Measurements from ENCODE around the gene MIA3.

The MIA3 gene

DNA sequence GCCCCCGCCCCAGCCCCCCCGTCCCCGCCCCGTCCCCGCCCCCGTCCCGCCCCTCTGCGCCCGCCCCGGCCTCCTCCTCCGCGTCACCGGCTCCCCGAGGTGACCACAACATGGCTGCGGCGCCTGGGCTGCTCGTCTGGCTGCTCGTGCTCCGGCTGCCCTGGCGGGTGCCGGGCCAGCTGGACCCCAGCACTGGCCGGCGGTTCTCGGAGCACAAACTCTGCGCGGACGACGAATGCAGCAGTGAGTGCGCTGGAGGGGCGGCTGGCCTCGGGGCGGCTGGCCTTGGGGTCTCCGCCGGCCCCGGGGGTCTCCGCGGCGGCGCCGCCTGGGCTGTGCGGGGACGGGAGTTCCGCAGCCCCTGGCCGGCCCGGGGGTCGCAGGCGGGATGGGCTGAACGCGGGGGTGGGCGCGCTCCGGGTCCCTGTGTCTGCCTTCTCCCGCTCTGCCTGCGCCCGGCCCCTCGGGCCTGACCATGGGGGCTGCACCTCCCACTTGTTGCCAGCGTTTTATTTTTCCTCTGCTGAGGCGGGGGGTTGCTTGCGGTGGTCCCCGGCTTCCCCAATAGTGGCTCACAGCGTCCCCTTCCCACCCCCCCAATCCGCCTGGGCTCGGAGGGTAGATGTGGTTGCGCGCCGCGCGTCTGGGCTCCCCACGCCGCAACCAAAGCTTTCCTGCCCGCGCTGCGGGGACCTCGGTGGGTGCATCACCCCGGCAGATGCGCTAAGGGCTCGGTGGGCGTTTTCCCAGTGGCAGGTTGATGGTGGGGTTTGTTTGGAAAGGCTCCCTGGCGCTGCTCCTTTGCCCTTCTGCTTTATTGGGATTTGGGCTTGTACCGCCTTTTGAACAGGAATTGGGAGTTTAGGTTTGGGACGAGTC, at the start of gene MIA3:
Gene MIA3, plus strand, starts transcription at position 97 of the 879 bp plus-strand sequence. Its CDS starts 14 bp downstream, at position 111.
- no peak within 1 kb of the TSS for H3K27ac ChIP-seq (ENCODE audit: poor library complexity, severe bottlenecking)
- no peaks in the 10 kb centered on the region for H3K36me3 ChIP-seq (ENCODE audit: low read depth)
- TF ChIP-seq, protein P1, sequence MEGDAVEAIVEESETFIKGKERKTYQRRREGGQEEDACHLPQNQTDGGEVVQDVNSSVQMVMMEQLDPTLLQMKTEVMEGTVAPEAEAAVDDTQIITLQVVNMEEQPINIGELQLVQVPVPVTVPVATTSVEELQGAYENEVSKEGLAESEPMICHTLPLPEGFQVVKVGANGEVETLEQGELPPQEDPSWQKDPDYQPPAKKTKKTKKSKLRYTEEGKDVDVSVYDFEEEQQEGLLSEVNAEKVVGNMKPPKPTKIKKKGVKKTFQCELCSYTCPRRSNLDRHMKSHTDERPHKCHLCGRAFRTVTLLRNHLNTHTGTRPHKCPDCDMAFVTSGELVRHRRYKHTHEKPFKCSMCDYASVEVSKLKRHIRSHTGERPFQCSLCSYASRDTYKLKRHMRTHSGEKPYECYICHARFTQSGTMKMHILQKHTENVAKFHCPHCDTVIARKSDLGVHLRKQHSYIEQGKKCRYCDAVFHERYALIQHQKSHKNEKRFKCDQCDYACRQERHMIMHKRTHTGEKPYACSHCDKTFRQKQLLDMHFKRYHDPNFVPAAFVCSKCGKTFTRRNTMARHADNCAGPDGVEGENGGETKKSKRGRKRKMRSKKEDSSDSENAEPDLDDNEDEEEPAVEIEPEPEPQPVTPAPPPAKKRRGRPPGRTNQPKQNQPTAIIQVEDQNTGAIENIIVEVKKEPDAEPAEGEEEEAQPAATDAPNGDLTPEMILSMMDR (IDR thresholded peaks at IDR 0.05; ENCODE audit: poor library complexity, severe bottlenecking): no peak
- no peaks in the 10 kb centered on the region for H3K4me1 ChIP-seq (ENCODE audit: insufficient read depth, poor library complexity, severe bottlenecking)
- peak; percentile 51 for DNase-seq (ENCODE audit: low spot score)
- ATAC-seq (ENCODE audit: low read depth): peak; percentile 61
- H3K9me3 ChIP-seq (ENCODE audit: severe bottlenecking): no peaks in the 10 kb centered on the region
- H3K27me3 ChIP-seq (ENCODE audit: insufficient read depth, poor library complexity, severe bottlenecking): no peaks in the 10 kb centered on the region
- peak within 1 kb of the TSS; percentile 97 for H3K4me3 ChIP-seq (ENCODE audit: severe bottlenecking)

DNA sequence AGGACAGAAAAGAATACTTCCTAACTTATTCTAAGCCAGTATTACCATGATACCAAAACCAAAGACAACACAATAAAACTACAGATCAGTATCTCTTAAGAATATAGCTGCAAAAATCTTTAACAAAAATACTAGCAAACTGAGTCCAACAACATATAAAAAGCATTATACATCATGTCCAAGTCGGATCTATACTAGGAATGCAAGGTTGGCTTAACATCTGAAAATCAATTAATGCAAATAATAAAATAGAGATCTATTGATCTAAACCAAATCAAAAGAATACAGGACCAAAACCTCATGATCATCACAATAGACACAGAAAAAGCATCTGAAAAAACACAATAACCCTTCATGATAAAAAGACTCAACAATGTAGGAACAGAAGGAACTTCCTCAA, 47.1 kb upstream of the MIA3 start:
- H3K36me3 ChIP-seq (ENCODE audit: low read depth): peaks cover 15% of the 10 kb centered on the region
- TF ChIP-seq, protein P1 (IDR thresholded peaks at IDR 0.05; ENCODE audit: poor library complexity, severe bottlenecking): no peak
- no peaks in the 10 kb centered on the region for H3K9me3 ChIP-seq (ENCODE audit: severe bottlenecking)
- H3K27me3 ChIP-seq (ENCODE audit: insufficient read depth, poor library complexity, severe bottlenecking): no peaks in the 10 kb centered on the region
- H3K27ac ChIP-seq (ENCODE audit: poor library complexity, severe bottlenecking): no peak overlapping the region
- H3K4me3 ChIP-seq (ENCODE audit: severe bottlenecking): no peak overlapping the region
- no peaks in the 10 kb centered on the region for H3K4me1 ChIP-seq (ENCODE audit: insufficient read depth, poor library complexity, severe bottlenecking)
- DNase-seq (ENCODE audit: low spot score) (no peak), ATAC-seq (ENCODE audit: low read depth) (no peak)

DNA sequence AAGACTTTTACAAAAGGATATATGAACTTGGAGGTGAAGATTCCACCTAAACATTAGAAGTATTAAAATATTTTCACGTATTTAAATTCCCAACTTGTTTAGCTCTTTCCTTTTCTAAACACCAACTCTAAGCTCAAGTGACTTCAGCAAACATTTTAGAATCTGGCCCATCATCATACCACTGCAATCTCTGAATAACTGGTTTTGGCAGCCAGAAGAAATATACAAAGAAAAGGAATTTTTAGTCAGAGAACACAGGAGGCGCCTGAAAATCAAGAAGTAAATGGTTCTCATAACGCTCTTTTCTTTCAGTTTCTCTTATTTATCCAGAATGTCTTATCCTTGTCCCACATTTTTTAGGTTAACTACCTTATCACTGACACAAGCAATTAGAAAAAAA, 38.6 kb upstream of the MIA3 start:
- DNase-seq (ENCODE audit: low spot score) (no peak), ATAC-seq (ENCODE audit: low read depth) (no peak)
- Histone ChIP-seq H3K4me1 (ENCODE audit: insufficient read depth, poor library complexity, severe bottlenecking) (peaks cover 8% of the 10 kb centered on the region), H3K9me3 (ENCODE audit: severe bottlenecking) (no peaks in the 10 kb centered on the region), H3K27me3 (ENCODE audit: insufficient read depth, poor library complexity, severe bottlenecking) (no peaks in the 10 kb centered on the region), H3K27ac (ENCODE audit: poor library complexity, severe bottlenecking) (no peak overlapping the region), H3K36me3 (ENCODE audit: low read depth) (peaks cover 16% of the 10 kb centered on the region), H3K4me3 (ENCODE audit: severe bottlenecking) (no peak overlapping the region)
- TF ChIP-seq, protein P1 (IDR thresholded peaks at IDR 0.05; ENCODE audit: poor library complexity, severe bottlenecking): no peak

GRCh38 chr1:222582099-222582774, 35.7 kb upstream of the MIA3 start:
- TF ChIP-seq, protein P1 (IDR thresholded peaks at IDR 0.05; ENCODE audit: poor library complexity, severe bottlenecking): no peak
- Histone ChIP-seq H3K4me3 (ENCODE audit: severe bottlenecking) (no peak overlapping the region), H3K27me3 (ENCODE audit: insufficient read depth, poor library complexity, severe bottlenecking) (no peaks in the 10 kb centered on the region), H3K27ac (ENCODE audit: poor library complexity, severe bottlenecking) (peak overlapping the region; percentile 54), H3K36me3 (ENCODE audit: low read depth) (peaks cover 16% of the 10 kb centered on the region), H3K9me3 (ENCODE audit: severe bottlenecking) (no peaks in the 10 kb centered on the region), H3K4me1 (ENCODE audit: insufficient read depth, poor library complexity, severe bottlenecking) (peaks cover 8% of the 10 kb centered on the region)
- DNase-seq (ENCODE audit: low spot score) (no peak), ATAC-seq (ENCODE audit: low read depth) (peak; percentile 84)

Measured in RWPE2 (cell line).